Tibial nerve (tissue), 4 donors: Measurements from ENCODE around the gene INO80D.

Experiments used
- EP300 ChIP-seq, 2 donors: sonication (generic); formaldehyde crosslinking; IDR thresholded peaks; one replicate each; pipeline ENCODE4 v1.6.1; 2017; ENCODE audit warnings: antibody characterized with exemption in 2 of 2, mild to moderate bottlenecking in 1 of 2
- TF ChIP-seq, protein P1 (sequence below), 5 experiments: fragments of 200-600 bp in 3 of 5; fragments of 450-650 bp in 2 of 5; sonication (generic) in 3 of 5; IDR thresholded peaks; one replicate each; pipeline ENCODE4 v1.5.1; 2016 to 2019; ENCODE audit warnings: antibody characterized with exemption in 5 of 5, mild to moderate bottlenecking in 3 of 5, moderate library complexity in 2 of 5

- TF ChIP-seq, protein P1, sequence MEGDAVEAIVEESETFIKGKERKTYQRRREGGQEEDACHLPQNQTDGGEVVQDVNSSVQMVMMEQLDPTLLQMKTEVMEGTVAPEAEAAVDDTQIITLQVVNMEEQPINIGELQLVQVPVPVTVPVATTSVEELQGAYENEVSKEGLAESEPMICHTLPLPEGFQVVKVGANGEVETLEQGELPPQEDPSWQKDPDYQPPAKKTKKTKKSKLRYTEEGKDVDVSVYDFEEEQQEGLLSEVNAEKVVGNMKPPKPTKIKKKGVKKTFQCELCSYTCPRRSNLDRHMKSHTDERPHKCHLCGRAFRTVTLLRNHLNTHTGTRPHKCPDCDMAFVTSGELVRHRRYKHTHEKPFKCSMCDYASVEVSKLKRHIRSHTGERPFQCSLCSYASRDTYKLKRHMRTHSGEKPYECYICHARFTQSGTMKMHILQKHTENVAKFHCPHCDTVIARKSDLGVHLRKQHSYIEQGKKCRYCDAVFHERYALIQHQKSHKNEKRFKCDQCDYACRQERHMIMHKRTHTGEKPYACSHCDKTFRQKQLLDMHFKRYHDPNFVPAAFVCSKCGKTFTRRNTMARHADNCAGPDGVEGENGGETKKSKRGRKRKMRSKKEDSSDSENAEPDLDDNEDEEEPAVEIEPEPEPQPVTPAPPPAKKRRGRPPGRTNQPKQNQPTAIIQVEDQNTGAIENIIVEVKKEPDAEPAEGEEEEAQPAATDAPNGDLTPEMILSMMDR (IDR thresholded peaks at IDR 0.05) = no peak
- TF ChIP-seq EP300 (IDR thresholded peaks at IDR 0.05) = no peak
Measured at GRCh38 chr2:205957452-205958154, 128.4 kb downstream of the INO80D start.
